SK-N-SH (cell line): ENCODE results near the gene NSD2. TPM values are rescaled to one million over a fixed set of nuclear protein-coding genes. Genes with fewer than 3 reads are reported as not detected.
"Not testable (repeated sequence)": the region's sequence is repeated elsewhere in the genome, so short reads cannot be mapped to it uniquely, and the experiment has no call there.

Source experiments
- CTCF ChIA-PET: fragments of 300-600, 350-600 bp; formaldehyde crosslinking; extraction: SDS; loops from one replicate; lab custom pipeline; 2021; lab: Yijun Ruan, JAX
- POLR2A ChIA-PET: fragments of 350-600 bp; sonication (Branson Sonifier 250); formaldehyde crosslinking; extraction: SDS; loops from one replicate; lab custom pipeline; 2020; ENCODE audit warnings: antibody characterized with exemption, inconsistent platforms; lab: Yijun Ruan, JAX
- DNase-seq: peaks from one replicate; pipeline ENCODE4 v3.0.0; 2012
- H2AFZ ChIP-seq: fragments of 200-600 bp; sonication (generic); 2 replicates; pipeline ENCODE4 v1.8.1; 2016; ENCODE audit warnings: antibody characterized with exemption, mild to moderate bottlenecking, low read depth
- H3F3A ChIP-seq: fragments of 200-600 bp; sonication (generic); replicated peaks from 2 replicates; pipeline ENCODE3; 2016; ENCODE audit warnings: antibody characterized with exemption, mild to moderate bottlenecking; ENCODE audit not compliant: insufficient read depth
- H3K27ac ChIP-seq, 2 experiments: fragments of 200-500 bp in 1 of 2; fragments of 200-600 bp in 1 of 2; sonication (Bioruptor generic) in 1 of 2; sonication (generic), shearing (Covaris generic) in 1 of 2; 2 replicates each; pipeline versions ENCODE4 v1.5.1 to v1.6.1; 2014 to 2016; ENCODE audit warnings: low read depth in 2 of 2, inconsistent platforms in 1 of 2, low read length in 1 of 2, mild to moderate bottlenecking in 1 of 2, mixed read lengths in 1 of 2
- H3K27me3 ChIP-seq: fragments of 200-600 bp; sonication (generic), shearing (Covaris generic); 2 replicates; pipeline ENCODE4 v1.6.1; 2016; ENCODE audit warnings: mixed run types; ENCODE audit not compliant: insufficient read depth
- H3K36me3 ChIP-seq, 2 experiments: fragments of 200-500 bp in 1 of 2; fragments of 200-600 bp in 1 of 2; sonication (Bioruptor generic) in 1 of 2; sonication (generic) in 1 of 2; replicated peaks in 1 of 2; 2 replicates each; pipeline versions ENCODE3 to v1.5.1; 2014 to 2016; ENCODE audit warnings: low read length in 1 of 2, mild to moderate bottlenecking in 1 of 2; ENCODE audit not compliant: insufficient read depth in 2 of 2, control insufficient read depth in 1 of 2
- H3K4me1 ChIP-seq, 2 experiments: fragments of 200-500 bp in 1 of 2; fragments of 200-600 bp in 1 of 2; sonication (Bioruptor generic) in 1 of 2; sonication (generic), shearing (Covaris generic) in 1 of 2; 2 replicates each; pipeline versions ENCODE4 v1.5.1 to v1.6.1; 2014 to 2016; ENCODE audit warnings: low read depth in 1 of 2, low read length in 1 of 2, mixed run types in 1 of 2; ENCODE audit not compliant: insufficient read depth in 2 of 2, control insufficient read depth in 1 of 2
- H3K4me2 ChIP-seq: fragments of 200-600 bp; sonication (generic), shearing (Covaris generic); 2 replicates; pipeline ENCODE4 v1.6.1; 2017; ENCODE audit warnings: mixed run types
- H3K4me3 ChIP-seq, 2 experiments: fragments of 200-500 bp in 1 of 2; fragments of 200-600 bp in 1 of 2; sonication (Bioruptor generic) in 1 of 2; sonication (generic), shearing (Covaris generic) in 1 of 2; 2 replicates each; pipeline versions ENCODE4 v1.5.1 to v1.8.1; 2014 to 2016; ENCODE audit warnings: low read depth in 2 of 2, inconsistent platforms in 1 of 2, low read length in 1 of 2, mild to moderate bottlenecking in 1 of 2, mixed read lengths in 1 of 2, moderate library complexity in 1 of 2
- H3K79me2 ChIP-seq: fragments of 200-600 bp; sonication (generic); 2 replicates; pipeline ENCODE4 v1.8.1; 2017; ENCODE audit warnings: mild to moderate bottlenecking; ENCODE audit not compliant: insufficient read depth
- H3K9ac ChIP-seq: fragments of 200-600 bp; sonication (generic); 2 replicates; pipeline ENCODE4 v1.6.1; 2017; ENCODE audit warnings: mixed run types
- H3K9me2 ChIP-seq: fragments of 200-600 bp; sonication (generic); 2 replicates; pipeline ENCODE4 v1.6.1; 2017; ENCODE audit warnings: mixed run types
- H3K9me3 ChIP-seq: fragments of 200-600 bp; sonication (generic); 2 replicates; pipeline ENCODE4 v1.6.1; 2017; ENCODE audit warnings: mixed run types, mild to moderate bottlenecking, moderate library complexity
- H4K20me1 ChIP-seq: fragments of 200-600 bp; sonication (generic); 2 replicates; pipeline ENCODE4 v1.6.1; 2017; ENCODE audit warnings: mild to moderate bottlenecking, mixed run types; ENCODE audit not compliant: insufficient read depth
- CHD2 ChIP-seq: fragments of 150-350 bp; IDR thresholded peaks from 2 replicates; pipeline ENCODE4 v1.6.1; 2018; ENCODE audit warnings: low read length; ENCODE audit not compliant: partially characterized antibody
- ELF1 ChIP-seq: IDR thresholded peaks from 2 replicates; pipeline ENCODE4 v1.4.0; 2012
- GABPA ChIP-seq: IDR thresholded peaks from 2 replicates; pipeline ENCODE4 v1.4.0; 2012; ENCODE audit warnings: low read depth, mild to moderate bottlenecking
- NRF1 ChIP-seq: IDR thresholded peaks from 2 replicates; pipeline ENCODE4 v1.6.1; 2012; ENCODE audit warnings: low read depth, mild to moderate bottlenecking, low read length
- POLR2AphosphoS5 ChIP-seq: IDR thresholded peaks from 2 replicates; pipeline ENCODE4 v1.6.1; 2012; ENCODE audit warnings: low read depth, low read length
- RAD21 ChIP-seq: IDR thresholded peaks from 2 replicates; pipeline ENCODE4 v1.6.1; 2012; ENCODE audit warnings: mild to moderate bottlenecking, low read length
- RCOR1 ChIP-seq: fragments of 150-350 bp; IDR thresholded peaks from 2 replicates; pipeline ENCODE4 v1.6.1; 2017; ENCODE audit warnings: antibody characterized with exemption, low read length
- TEAD4 ChIP-seq: IDR thresholded peaks from 2 replicates; pipeline ENCODE4 v1.4.0; 2012; ENCODE audit warnings: mild to moderate bottlenecking, borderline replicate concordance; ENCODE audit not compliant: insufficient read depth
- WGBS: methylation state at CpG from one replicate; pipeline ENCODE4 v1.1.6; 2017; ENCODE audit warnings: low lambda C conversion rate; 5-methylcytosine and 5-hydroxymethylcytosine counted together
- polyA plus RNA-seq, 3 experiments: library from polyadenylated mRNA; depleted of rRNA; stranded (reverse); fragments of >200 nt; gene quantifications; 2 replicates each; pipeline ENCODE4 v1.2.3, GENCODE V29; 2012
- TF ChIP-seq, protein P1 (sequence below): IDR thresholded peaks from 2 replicates; pipeline ENCODE4; 2012
- TF ChIP-seq, protein P2 (sequence below): IDR thresholded peaks from 2 replicates; pipeline ENCODE4 v1.4.0; 2012; ENCODE audit warnings: low read depth, borderline replicate concordance
- TF ChIP-seq, protein P3 (sequence below): IDR thresholded peaks from 2 replicates; pipeline ENCODE4 v1.4.0; 2012; ENCODE audit warnings: low read depth
- TF ChIP-seq, protein P4 (sequence below): IDR thresholded peaks from 2 replicates; pipeline ENCODE4 v1.4.0; 2012; ENCODE audit warnings: low read depth, borderline replicate concordance

NSD2 gene
- polyA plus RNA-seq, 1 of the 3 experiments (the other 2 are of a cell fraction) = 34.2 TPM

DNA sequence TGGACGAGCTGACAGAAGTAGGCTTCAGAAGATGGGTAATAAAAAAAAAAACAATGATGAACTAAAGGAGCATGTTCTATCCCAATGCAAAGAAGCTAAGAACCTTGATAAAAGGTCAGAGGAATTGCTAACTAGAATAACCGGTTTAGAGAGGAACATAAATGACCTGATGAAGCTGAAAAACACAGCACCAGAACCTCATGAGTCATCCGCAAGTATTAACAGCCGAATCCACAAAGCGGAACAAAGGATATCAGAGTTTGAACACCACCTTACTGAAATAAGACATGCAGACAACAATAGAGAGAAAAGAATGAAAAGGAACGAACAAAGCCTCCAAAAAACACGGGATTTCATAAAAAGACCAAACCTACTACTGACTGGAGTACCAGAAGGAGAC is 127.1 kb downstream of the NSD2 start (continued):
- no peak for TF ChIP-seq RAD21
- no peak for TF ChIP-seq TEAD4
- no peak for TF ChIP-seq NRF1
- no peak for TF ChIP-seq CHD2
- TF ChIP-seq ELF1 = no peak

DNA sequence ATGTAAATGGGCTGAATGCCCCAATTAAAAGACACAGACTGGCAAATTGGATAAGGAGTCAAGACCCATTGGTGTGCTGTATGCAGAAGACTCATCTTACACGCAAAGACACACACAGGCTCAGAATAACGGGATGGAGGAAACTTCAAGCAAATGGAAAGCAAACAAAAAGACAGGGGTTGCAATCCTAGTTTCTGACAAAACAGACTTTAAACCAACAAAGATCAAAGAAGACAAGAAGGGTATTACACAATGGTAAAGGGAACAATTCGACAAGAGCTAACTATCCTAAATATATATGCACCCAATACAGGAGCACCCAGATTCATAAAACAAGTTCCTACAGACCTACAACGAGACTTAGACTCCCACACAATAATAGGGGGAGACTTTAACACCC is 128.1 kb downstream of the NSD2 start:
- H3K9me3 ChIP-seq = peaks cover 17% of the 10 kb centered on the region
- H4K20me1 ChIP-seq, POLR2A ChIA-PET, H3K27ac ChIP-seq, H3K4me2 ChIP-seq, H3K4me3 ChIP-seq, H3F3A ChIP-seq, H3K4me1 ChIP-seq, H2AFZ ChIP-seq, H3K9me2 ChIP-seq, H3K27me3 ChIP-seq, DNase-seq, H3K9ac ChIP-seq: not testable (repeated sequence)
- WGBS = 96% methylated on average over 4 of the region's 4 CpGs
- peaks cover 0 to 48% of the 10 kb centered on the region in 2 experiments for H3K36me3 ChIP-seq
- CTCF ChIA-PET = interaction anchor here (1.5 kb wide), 1 partner anchor 10 kb away, joined by 6 read pairs; the partner anchor contains the start of gene NELFA
- peaks cover 100% of the 10 kb centered on the region for H3K79me2 ChIP-seq

DNA sequence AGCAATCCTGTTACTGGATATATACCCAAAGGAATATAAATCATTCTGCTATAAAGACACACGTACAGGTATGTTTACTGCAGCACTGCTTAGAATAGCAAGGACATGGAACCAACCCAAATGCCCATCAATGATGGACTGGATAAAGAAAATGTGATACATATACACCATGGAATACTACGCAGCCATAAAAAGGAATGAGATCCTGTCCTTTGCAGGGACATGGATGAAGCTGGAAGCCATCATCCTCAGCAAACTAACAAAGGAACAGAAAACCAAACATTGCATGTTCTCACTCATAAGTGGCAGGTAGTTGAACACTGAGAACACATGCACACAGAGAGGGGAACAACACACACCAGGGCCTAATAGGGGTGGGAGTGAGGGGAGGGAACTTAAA is 132.2 kb downstream of the NSD2 start:
- H3K4me3 ChIP-seq, H2AFZ ChIP-seq, H3F3A ChIP-seq, H3K4me2 ChIP-seq, H3K9ac ChIP-seq, POLR2A ChIA-PET, H3K27me3 ChIP-seq, H3K9me2 ChIP-seq, DNase-seq, H3K27ac ChIP-seq, H3K9me3 ChIP-seq, H3K4me1 ChIP-seq: not testable (repeated sequence)
- CTCF ChIA-PET = interaction anchor here (1.9 kb wide), 1 partner anchor 104 kb away, joined by 5 read pairs; no protein-coding TSS in a partner anchor
- Histone ChIP-seq H3K36me3 (peaks cover 0 to 33% of the 10 kb centered on the region in 2 experiments), H3K79me2 (peaks cover 100% of the 10 kb centered on the region), H4K20me1 (peaks cover 30% of the 10 kb centered on the region)
- 93% methylated on average over 2 of the region's 2 CpGs for WGBS

DNA sequence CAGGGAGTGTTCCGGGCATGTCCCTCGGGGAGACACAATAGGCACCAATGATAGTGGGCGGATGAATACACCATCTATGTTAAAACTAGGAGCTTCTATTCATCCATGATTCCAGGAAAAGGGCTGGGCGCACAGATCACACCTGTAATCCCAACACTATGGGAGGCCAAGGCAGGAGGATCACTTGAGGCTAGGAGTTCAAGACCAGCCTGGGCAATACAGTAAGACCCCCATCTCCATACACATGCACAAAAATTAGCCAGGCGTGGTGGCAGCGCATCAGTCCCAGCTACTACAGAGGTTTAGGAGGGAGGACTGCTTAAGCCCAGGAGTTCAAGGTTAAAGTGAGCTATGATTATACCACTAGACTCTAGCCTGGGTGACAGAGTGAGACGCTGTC is 135.2 kb downstream of the NSD2 start:
- no peaks in the 10 kb centered on the region for H3K27me3 ChIP-seq
- H3K9ac ChIP-seq = no peak overlapping the region
- H3K27ac ChIP-seq = no peak overlapping the region
- no peak overlapping the region for H2AFZ ChIP-seq
- peaks cover 5 to 7% of the 10 kb centered on the region in 2 experiments; a peak in 1 of 4 replicates for H3K4me1 ChIP-seq
- H3K79me2 ChIP-seq = peaks cover 74% of the 10 kb centered on the region
- peaks cover 19% of the 10 kb centered on the region for H3F3A ChIP-seq
- no peaks in the 10 kb centered on the region for H3K9me3 ChIP-seq
- TF ChIP-seq, protein P1, sequence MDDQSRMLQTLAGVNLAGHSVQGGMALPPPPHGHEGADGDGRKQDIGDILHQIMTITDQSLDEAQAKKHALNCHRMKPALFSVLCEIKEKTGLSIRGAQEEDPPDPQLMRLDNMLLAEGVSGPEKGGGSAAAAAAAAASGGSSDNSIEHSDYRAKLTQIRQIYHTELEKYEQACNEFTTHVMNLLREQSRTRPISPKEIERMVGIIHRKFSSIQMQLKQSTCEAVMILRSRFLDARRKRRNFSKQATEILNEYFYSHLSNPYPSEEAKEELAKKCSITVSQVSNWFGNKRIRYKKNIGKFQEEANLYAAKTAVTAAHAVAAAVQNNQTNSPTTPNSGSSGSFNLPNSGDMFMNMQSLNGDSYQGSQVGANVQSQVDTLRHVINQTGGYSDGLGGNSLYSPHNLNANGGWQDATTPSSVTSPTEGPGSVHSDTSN = no peak
- no peak for TF ChIP-seq RCOR1
- TF ChIP-seq, protein P2, sequence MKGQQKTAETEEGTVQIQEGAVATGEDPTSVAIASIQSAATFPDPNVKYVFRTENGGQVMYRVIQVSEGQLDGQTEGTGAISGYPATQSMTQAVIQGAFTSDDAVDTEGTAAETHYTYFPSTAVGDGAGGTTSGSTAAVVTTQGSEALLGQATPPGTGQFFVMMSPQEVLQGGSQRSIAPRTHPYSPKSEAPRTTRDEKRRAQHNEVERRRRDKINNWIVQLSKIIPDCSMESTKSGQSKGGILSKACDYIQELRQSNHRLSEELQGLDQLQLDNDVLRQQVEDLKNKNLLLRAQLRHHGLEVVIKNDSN = no peak
- no peak for TF ChIP-seq GABPA
- no peak for TF ChIP-seq POLR2AphosphoS5
- TF ChIP-seq, protein P3, sequence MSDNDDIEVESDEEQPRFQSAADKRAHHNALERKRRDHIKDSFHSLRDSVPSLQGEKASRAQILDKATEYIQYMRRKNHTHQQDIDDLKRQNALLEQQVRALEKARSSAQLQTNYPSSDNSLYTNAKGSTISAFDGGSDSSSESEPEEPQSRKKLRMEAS = no peak
- TF ChIP-seq, protein P4, sequence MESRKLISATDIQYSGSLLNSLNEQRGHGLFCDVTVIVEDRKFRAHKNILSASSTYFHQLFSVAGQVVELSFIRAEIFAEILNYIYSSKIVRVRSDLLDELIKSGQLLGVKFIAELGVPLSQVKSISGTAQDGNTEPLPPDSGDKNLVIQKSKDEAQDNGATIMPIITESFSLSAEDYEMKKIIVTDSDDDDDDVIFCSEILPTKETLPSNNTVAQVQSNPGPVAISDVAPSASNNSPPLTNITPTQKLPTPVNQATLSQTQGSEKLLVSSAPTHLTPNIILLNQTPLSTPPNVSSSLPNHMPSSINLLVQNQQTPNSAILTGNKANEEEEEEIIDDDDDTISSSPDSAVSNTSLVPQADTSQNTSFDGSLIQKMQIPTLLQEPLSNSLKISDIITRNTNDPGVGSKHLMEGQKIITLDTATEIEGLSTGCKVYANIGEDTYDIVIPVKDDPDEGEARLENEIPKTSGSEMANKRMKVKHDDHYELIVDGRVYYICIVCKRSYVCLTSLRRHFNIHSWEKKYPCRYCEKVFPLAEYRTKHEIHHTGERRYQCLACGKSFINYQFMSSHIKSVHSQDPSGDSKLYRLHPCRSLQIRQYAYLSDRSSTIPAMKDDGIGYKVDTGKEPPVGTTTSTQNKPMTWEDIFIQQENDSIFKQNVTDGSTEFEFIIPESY = no peak
- TF ChIP-seq, all 33 proteins: peak for 0
- Histone ChIP-seq H4K20me1 (peaks cover 30% of the 10 kb centered on the region), H3K36me3 (peaks cover 0 to 14% of the 10 kb centered on the region in 2 experiments), H3K9me2 (no peaks in the 10 kb centered on the region), H3K4me2 (0 out of 2 replicates have a peak overlapping the region, but pooled peaks have one; percentile 95), H3K4me3 (no peak overlapping the region)
- ChIA-PET CTCF (interaction anchor here (1.1 to 2.9 kb wide), 3 partner anchors 8 to 214 kb away, joined by 4 to 12 read pairs (median 5); no protein-coding TSS in a partner anchor), POLR2A (no interaction called here)
- DNase-seq = no peak
- 94% methylated on average over 7 of the region's 7 CpGs for WGBS
